HepG2 (cell line): ENCODE data around the gene CLASP2. TPM values are rescaled to one million over a fixed set of nuclear protein-coding genes. Genes with fewer than 3 reads are reported as not detected.
"Not testable (repeated sequence)": the region's sequence is repeated elsewhere in the genome, so short reads cannot be mapped to it uniquely, and the experiment has no call there.

ENCODE experiments used
- ATAC-seq: fragments of 200-7000 bp; cut with Tn5 transposase; 3 replicates; pipeline ENCODE4 v1.9.1; 2020; ENCODE audit warnings: mild to moderate bottlenecking, moderate library complexity
- BruUV-seq: library from RNA; stranded (reverse); fragments of 400-500 nt; replicated peaks from 2 replicates; lab custom pipeline; 2021; lab: Mats Ljungman, UMichigan
- CTCF ChIA-PET: fragments of 300-600 bp; formaldehyde crosslinking; extraction: SDS; loops from one replicate; lab custom pipeline; 2021; ENCODE audit warnings: low total read pairs, inconsistent platforms, low intra/inter-chr PET ratio; lab: Yijun Ruan, JAX
- POLR2A ChIA-PET: fragments of 350-600 bp; sonication (Branson Sonifier 250); formaldehyde crosslinking; loops from one replicate; lab custom pipeline; 2020; ENCODE audit warnings: antibody characterized with exemption, inconsistent platforms; lab: Yijun Ruan, JAX
- DNase-seq: peaks from one replicate; pipeline ENCODE4 v3.0.0-alpha.2; 2015; ENCODE audit warnings: low spot score
- FAIRE-seq: peaks from 3 replicates; lab custom pipeline; 2011; peaks lifted over from hg19 to GRCh38; lab: Jason Lieb, UNC
- H2AFZ ChIP-seq: one replicate; pipeline ENCODE4 v1.6.1; 2011; ENCODE audit warnings: low read length, inconsistent platforms
- H3K27ac ChIP-seq: fragments of 300-600 bp; 3 replicates; pipeline ENCODE4 v1.8.0; 2011; ENCODE audit warnings: mixed run types, mild to moderate bottlenecking, mixed read lengths, low read length, inconsistent platforms; ENCODE audit not compliant: insufficient read depth; ENCODE audit errors: extremely low read length
- H3K27me3 ChIP-seq, 2 experiments: fragments of 200-600 bp in 1 of 2; 2 replicates in 1 of 2; 3 replicates in 1 of 2; pipeline versions ENCODE4 v1.6.0 to v1.8.0; 2011; ENCODE audit warnings: low read length in 2 of 2, mild to moderate bottlenecking in 2 of 2, moderate library complexity in 2 of 2, inconsistent platforms in 1 of 2; ENCODE audit not compliant: insufficient read depth in 2 of 2, control insufficient read depth in 1 of 2
- H3K36me3 ChIP-seq, 2 experiments: fragments of 200-600 bp in 1 of 2; replicated peaks in 1 of 2; 2 replicates in 1 of 2; 3 replicates in 1 of 2; pipeline versions ENCODE4 v1.5.1 to v1.8.0; 2011; ENCODE audit warnings: low read length in 2 of 2, inconsistent platforms in 1 of 2; ENCODE audit not compliant: insufficient read depth in 2 of 2, control insufficient read depth in 1 of 2
- H3K4me1 ChIP-seq: 2 replicates; pipeline ENCODE4 v1.5.1; 2012; ENCODE audit warnings: low read length, inconsistent platforms; ENCODE audit not compliant: insufficient read depth
- H3K4me2 ChIP-seq: 2 replicates; pipeline ENCODE4 v1.6.0; 2011; ENCODE audit warnings: low read depth, low read length, inconsistent platforms
- H3K4me3 ChIP-seq, 3 experiments: fragments of 200-600 bp in 1 of 3; sonication (generic), shearing (Covaris generic) in 1 of 3; replicated peaks in 1 of 3; 2 replicates each; pipeline ENCODE4 v1.5.1; 2011 to 2016; ENCODE audit warnings: low read length in 3 of 3, inconsistent platforms in 2 of 3, low read depth in 2 of 3, mild to moderate bottlenecking in 2 of 3, control low read depth in 1 of 3, mixed read lengths in 1 of 3; ENCODE audit not compliant: insufficient read depth in 1 of 3
- H3K79me2 ChIP-seq: one replicate; pipeline ENCODE4 v1.6.1; 2011; ENCODE audit warnings: low read length, inconsistent platforms; ENCODE audit not compliant: insufficient read depth
- H3K9ac ChIP-seq: 2 replicates; pipeline ENCODE4 v1.6.0; 2011; ENCODE audit warnings: mild to moderate bottlenecking, low read depth, low read length, inconsistent platforms; ENCODE audit not compliant: insufficient read depth
- H3K9me3 ChIP-seq: 2 replicates; pipeline ENCODE4 v1.5.1; 2012; ENCODE audit warnings: mild to moderate bottlenecking, low read length
- H4K20me1 ChIP-seq: 2 replicates; pipeline ENCODE4 v1.6.0; 2011; ENCODE audit warnings: inconsistent platforms, mild to moderate bottlenecking, low read length, moderate library complexity; ENCODE audit not compliant: insufficient read depth
- CENPT ChIP-seq: sonication (generic); formaldehyde crosslinking; IDR thresholded peaks from 2 replicates; pipeline ENCODE4 v1.8.0; 2022; ENCODE audit warnings: low read depth, mild to moderate bottlenecking, moderate library complexity, missing genetic modification reagents
- ESRRA ChIP-seq: sonication (generic); formaldehyde crosslinking; IDR thresholded peaks from 2 replicates; pipeline ENCODE4 v1.5.1; 2020; ENCODE audit warnings: mild to moderate bottlenecking, low read depth, missing genetic modification reagents
- FOXK2 ChIP-seq: fragments of 450-650 bp; IDR thresholded peaks from 2 replicates; pipeline ENCODE4 v1.6.1; 2016
- MAFF ChIP-seq: IDR thresholded peaks from 2 replicates; pipeline ENCODE4 v1.6.1; 2011; ENCODE audit warnings: low read depth, low read length, improper control_type of control experiment
- MAFK ChIP-seq, 2 experiments: IDR thresholded peaks in 1 of 2; conservative IDR thresholded peaks in 1 of 2; 2 replicates each; pipeline ENCODE4 v1.6.1; 2011; ENCODE audit warnings: improper control_type of control experiment in 2 of 2, low read length in 2 of 2
- MEF2D ChIP-seq: sonication (generic); formaldehyde crosslinking; IDR thresholded peaks from 2 replicates; pipeline ENCODE4 v1.5.1; 2020; ENCODE audit warnings: mild to moderate bottlenecking, missing genetic modification reagents
- SIN3B ChIP-seq: fragments of 150-350 bp; IDR thresholded peaks from 2 replicates; pipeline ENCODE4 v1.6.1; 2014; ENCODE audit warnings: low read length
- ZBTB8A ChIP-seq: sonication (generic); formaldehyde crosslinking; IDR thresholded peaks from 2 replicates; pipeline ENCODE4 v1.4.0; 2020; ENCODE audit warnings: mild to moderate bottlenecking, low read depth, missing genetic modification reagents, borderline replicate concordance
- ZNF296 ChIP-seq: sonication (generic); formaldehyde crosslinking; conservative IDR thresholded peaks from 2 replicates; pipeline ENCODE4 v1.5.0; 2020; ENCODE audit warnings: mild to moderate bottlenecking, missing genetic modification reagents
- WGBS: methylation state at CpG from one replicate; pipeline ENCODE4 v1.1.6; 2017; ENCODE audit warnings: low lambda C conversion rate; 5-methylcytosine and 5-hydroxymethylcytosine counted together
- in situ Hi-C: cut with HindIII; loops from 2 replicates; pipeline ENCODE4 v1.10.0; 2017; ENCODE audit warnings: low pct_unique_long_range_greater_than_20kb; ENCODE audit not compliant: extremely low pct_ligation_motif_present
- intact Hi-C: fragments of 100-400 bp; cut with micrococcal nuclease; formaldehyde crosslinking; loops from one replicate; pipeline ENCODE4 v1.10.0; 2022; ENCODE audit not compliant: unreplicated experiment
- polyA plus RNA-seq, 8 experiments: library from polyadenylated mRNA; depleted of rRNA in 3 of 8; stranded (reverse) in 7 of 8; unstranded in 1 of 8; fragments of >200 nt; fragmentation: Illumina TruSeq in 4 of 8; extraction: Trizol in 4 of 8; gene quantifications; 2 replicates each; pipeline versions ENCODE4 v1.2.1 to v1.2.3, GENCODE V29; 2011 to 2016; ENCODE audit warnings: low read depth in 4 of 8, missing spikeins in 1 of 8, mixed read lengths in 1 of 8; ENCODE audit not compliant: insufficient read depth in 1 of 8
- total RNA-seq, 5 experiments: library from RNA; depleted of rRNA; stranded (reverse); fragments of >200 nt; fragmentation: Illumina TruSeq; extraction: Trizol; gene quantifications; 2 replicates each; pipeline ENCODE4 v1.2.3, GENCODE V29; 2016; ENCODE audit warnings: low read depth in 1 of 5
- TF ChIP-seq, protein P1 (sequence below): IDR thresholded peaks from 2 replicates; pipeline ENCODE4 v1.6.1; 2016; ENCODE audit warnings: mild to moderate bottlenecking, missing biosample characterization, missing genetic modification reagents
- TF ChIP-seq, protein P2 (sequence below): IDR thresholded peaks from 2 replicates; pipeline ENCODE4 v1.6.1; 2018; ENCODE audit warnings: missing genetic modification reagents
- TF ChIP-seq, protein P3 (sequence below): sonication (generic); formaldehyde crosslinking; IDR thresholded peaks from 2 replicates; pipeline ENCODE4 v1.9.0; 2022; ENCODE audit warnings: missing genetic modification reagents, mild to moderate bottlenecking, borderline replicate concordance
- TF ChIP-seq, protein P4 (sequence below): sonication (generic); formaldehyde crosslinking; IDR thresholded peaks from 2 replicates; pipeline ENCODE4 v1.4.0; 2020; ENCODE audit warnings: missing genetic modification reagents, borderline replicate concordance

Gene CLASP2
- total and polyA plus RNA-seq, 2 of the 13 experiments (the other 11 are each of a cell fraction or from before 2014, with no cell fraction given), result 15.7 to 34.8 TPM

DNA sequence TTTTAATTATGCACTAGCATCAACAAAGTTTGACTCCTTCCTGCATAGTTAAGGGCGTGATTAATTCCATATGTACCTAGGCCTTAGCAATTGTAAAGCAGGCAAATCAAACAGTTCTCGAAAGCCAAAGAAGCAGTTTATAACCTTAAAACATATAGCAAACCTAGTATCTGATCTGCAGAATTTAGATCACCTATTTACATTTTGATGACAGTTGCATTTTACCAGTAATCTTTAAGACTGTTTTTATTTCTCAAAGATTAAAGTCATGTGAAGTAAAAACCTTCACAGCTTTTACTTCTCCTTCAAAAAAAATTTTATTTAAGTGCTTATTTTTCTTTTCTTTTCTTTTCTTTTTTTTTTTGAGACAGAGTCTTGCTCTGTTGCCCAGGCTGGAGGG lies 257.0 kb downstream of the CLASP2 start:
- BruUV-seq, result no TSS peak

DNA sequence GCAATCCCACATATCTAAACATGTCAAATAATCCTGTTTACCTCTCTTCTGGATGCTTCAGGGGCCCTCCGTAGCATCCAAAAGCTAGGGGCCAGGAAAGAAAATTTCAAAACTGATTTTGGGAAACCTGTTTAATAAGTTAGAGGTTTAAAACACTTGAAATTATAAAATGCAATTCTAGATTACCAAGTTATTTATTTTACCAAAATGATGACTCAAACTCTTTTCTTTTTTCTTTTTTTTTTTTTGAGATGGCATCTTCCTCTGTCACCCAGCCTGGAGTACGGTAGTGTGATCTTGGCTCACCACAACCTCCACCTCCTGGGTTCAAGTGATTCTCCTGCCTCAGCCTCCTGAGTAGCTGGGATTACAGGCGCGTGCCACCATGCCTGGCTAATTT lies 258.5 kb downstream of the CLASP2 start:
- in situ Hi-C loops, H3K27me3 ChIP-seq, H3K4me1 ChIP-seq, H3K4me3 ChIP-seq, intact Hi-C loops, H3K27ac ChIP-seq, H3K79me2 ChIP-seq, ATAC-seq, H3K36me3 ChIP-seq, H3K9ac ChIP-seq, H4K20me1 ChIP-seq, DNase-seq, H3K9me3 ChIP-seq, H2AFZ ChIP-seq, POLR2A ChIA-PET, H3K4me2 ChIP-seq, FAIRE-seq, CTCF ChIA-PET, BruUV-seq: not testable (repeated sequence)
- WGBS, result 93% methylated on average over 4 of the region's 4 CpGs

More for the DNA sequence above, 257.0 kb downstream of the CLASP2 start:
- H3K9ac ChIP-seq, result no peak overlapping the region
- in situ Hi-C loops (no loop called here), intact Hi-C loops (no loop called here)
- no peak overlapping the region for H3K27ac ChIP-seq
- ChIA-PET POLR2A (no interaction called here), CTCF (no interaction called here)
- no peak for DNase-seq
- H3K9me3 ChIP-seq, result no peaks in the 10 kb centered on the region
- H3K79me2 ChIP-seq, result no peaks in the 10 kb centered on the region
- no peak overlapping the region for H3K4me2 ChIP-seq
- H3K4me1 ChIP-seq, result no peaks in the 10 kb centered on the region
- no peak for FAIRE-seq
- H4K20me1 ChIP-seq, result no peaks in the 10 kb centered on the region
- 97% methylated on average over 2 of the region's 2 CpGs for WGBS
- ATAC-seq, result no peak
- no peaks in the 10 kb centered on the region for H3K27me3 ChIP-seq
- TF ChIP-seq, protein P1, sequence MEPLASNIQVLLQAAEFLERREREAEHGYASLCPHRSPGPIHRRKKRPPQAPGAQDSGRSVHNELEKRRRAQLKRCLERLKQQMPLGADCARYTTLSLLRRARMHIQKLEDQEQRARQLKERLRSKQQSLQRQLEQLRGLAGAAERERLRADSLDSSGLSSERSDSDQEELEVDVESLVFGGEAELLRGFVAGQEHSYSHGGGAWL, result no peak
- TF ChIP-seq, protein P2, sequence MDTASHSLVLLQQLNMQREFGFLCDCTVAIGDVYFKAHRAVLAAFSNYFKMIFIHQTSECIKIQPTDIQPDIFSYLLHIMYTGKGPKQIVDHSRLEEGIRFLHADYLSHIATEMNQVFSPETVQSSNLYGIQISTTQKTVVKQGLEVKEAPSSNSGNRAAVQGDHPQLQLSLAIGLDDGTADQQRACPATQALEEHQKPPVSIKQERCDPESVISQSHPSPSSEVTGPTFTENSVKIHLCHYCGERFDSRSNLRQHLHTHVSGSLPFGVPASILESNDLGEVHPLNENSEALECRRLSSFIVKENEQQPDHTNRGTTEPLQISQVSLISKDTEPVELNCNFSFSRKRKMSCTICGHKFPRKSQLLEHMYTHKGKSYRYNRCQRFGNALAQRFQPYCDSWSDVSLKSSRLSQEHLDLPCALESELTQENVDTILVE, result no peak
- TF ChIP-seq, protein P3, sequence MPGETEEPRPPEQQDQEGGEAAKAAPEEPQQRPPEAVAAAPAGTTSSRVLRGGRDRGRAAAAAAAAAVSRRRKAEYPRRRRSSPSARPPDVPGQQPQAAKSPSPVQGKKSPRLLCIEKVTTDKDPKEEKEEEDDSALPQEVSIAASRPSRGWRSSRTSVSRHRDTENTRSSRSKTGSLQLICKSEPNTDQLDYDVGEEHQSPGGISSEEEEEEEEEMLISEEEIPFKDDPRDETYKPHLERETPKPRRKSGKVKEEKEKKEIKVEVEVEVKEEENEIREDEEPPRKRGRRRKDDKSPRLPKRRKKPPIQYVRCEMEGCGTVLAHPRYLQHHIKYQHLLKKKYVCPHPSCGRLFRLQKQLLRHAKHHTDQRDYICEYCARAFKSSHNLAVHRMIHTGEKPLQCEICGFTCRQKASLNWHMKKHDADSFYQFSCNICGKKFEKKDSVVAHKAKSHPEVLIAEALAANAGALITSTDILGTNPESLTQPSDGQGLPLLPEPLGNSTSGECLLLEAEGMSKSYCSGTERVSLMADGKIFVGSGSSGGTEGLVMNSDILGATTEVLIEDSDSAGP (CRISPR knock-in tag), result no peak
- no peak for TF ChIP-seq SIN3B
- no peak for TF ChIP-seq MEF2D (CRISPR knock-in tag)
- TF ChIP-seq ZBTB8A (CRISPR knock-in tag), result no peak
- TF ChIP-seq FOXK2, result no peak
- TF ChIP-seq MAFK (conservative IDR thresholded peaks at IDR 0.05 in 1 of 2, IDR thresholded peaks at IDR 0.05 in 1 of 2; ENCODE audit: low read length in 2 of 2), result peak; percentile 44 to 75; a peak in 3 of 4 replicates
- TF ChIP-seq ESRRA (CRISPR knock-in tag), result no peak
- no peak for TF ChIP-seq CENPT (CRISPR knock-in tag)
- TF ChIP-seq, protein P4, sequence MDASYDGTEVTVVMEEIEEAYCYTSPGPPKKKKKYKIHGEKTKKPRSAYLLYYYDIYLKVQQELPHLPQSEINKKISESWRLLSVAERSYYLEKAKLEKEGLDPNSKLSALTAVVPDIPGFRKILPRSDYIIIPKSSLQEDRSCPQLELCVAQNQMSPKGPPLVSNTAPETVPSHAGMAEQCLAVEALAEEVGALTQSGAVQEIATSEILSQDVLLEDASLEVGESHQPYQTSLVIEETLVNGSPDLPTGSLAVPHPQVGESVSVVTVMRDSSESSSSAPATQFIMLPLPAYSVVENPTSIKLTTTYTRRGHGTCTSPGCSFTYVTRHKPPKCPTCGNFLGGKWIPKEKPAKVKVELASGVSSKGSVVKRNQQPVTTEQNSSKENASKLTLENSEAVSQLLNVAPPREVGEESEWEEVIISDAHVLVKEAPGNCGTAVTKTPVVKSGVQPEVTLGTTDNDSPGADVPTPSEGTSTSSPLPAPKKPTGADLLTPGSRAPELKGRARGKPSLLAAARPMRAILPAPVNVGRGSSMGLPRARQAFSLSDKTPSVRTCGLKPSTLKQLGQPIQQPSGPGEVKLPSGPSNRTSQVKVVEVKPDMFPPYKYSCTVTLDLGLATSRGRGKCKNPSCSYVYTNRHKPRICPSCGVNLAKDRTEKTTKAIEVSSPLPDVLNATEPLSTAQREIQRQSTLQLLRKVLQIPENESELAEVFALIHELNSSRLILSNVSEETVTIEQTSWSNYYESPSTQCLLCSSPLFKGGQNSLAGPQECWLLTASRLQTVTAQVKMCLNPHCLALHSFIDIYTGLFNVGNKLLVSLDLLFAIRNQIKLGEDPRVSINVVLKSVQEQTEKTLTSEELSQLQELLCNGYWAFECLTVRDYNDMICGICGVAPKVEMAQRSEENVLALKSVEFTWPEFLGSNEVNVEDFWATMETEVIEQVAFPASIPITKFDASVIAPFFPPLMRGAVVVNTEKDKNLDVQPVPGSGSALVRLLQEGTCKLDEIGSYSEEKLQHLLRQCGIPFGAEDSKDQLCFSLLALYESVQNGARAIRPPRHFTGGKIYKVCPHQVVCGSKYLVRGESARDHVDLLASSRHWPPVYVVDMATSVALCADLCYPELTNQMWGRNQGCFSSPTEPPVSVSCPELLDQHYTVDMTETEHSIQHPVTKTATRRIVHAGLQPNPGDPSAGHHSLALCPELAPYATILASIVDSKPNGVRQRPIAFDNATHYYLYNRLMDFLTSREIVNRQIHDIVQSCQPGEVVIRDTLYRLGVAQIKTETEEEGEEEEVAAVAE (CRISPR knock-in tag), result no peak
- peak; percentile 54 for TF ChIP-seq MAFF
- TF ChIP-seq ZNF296 (CRISPR knock-in tag), result no peak
- H2AFZ ChIP-seq, result no peak overlapping the region
- H3K4me3 ChIP-seq, result no peak overlapping the region
- no peaks in the 10 kb centered on the region for H3K36me3 ChIP-seq
